ENCODE results near the gene DESI1. TPM values are rescaled to one million over a fixed set of nuclear protein-coding genes. Genes with fewer than 3 reads are reported as not detected.

Gene DESI1
- total RNA-seq = 10 to 100 TPM; 11.4 to 64.7 (median 29.3) TPM
- polyA plus RNA-seq = 10 to 100 TPM; 47.5 to 82.8 (median 58.7) TPM
- long read RNA-seq, donor 1, transcript DESI1-201 (6 exons, 3,833 nt) = major isoform, 16 of 24 reads
- long read RNA-seq, donor 1, partial matches to known transcripts = 7 of 24 reads
- long read RNA-seq, donor 1, other reads (novel, unspliced or antisense) = 0 of 24 reads
- long read RNA-seq, donor 2, transcript DESI1-201 (6 exons, 3,833 nt) = major isoform, 15 of 17 reads
- long read RNA-seq, donor 2, partial matches to known transcripts = 0 of 17 reads
- long read RNA-seq, donor 2, other reads (novel, unspliced or antisense) = 0 of 17 reads
- long read RNA-seq, donor 3, transcript DESI1-201 (6 exons, 3,833 nt) = major isoform, 12 of 12 reads
- long read RNA-seq, donor 3, partial matches to known transcripts = 0 of 12 reads
- long read RNA-seq, donor 3, other reads (novel, unspliced or antisense) = 0 of 12 reads
- long read RNA-seq, donor 4, transcript DESI1-201 (6 exons, 3,833 nt) = major isoform, 14 of 15 reads
- long read RNA-seq, donor 4, partial matches to known transcripts = 0 of 15 reads
- long read RNA-seq, donor 4, other reads (novel, unspliced or antisense) = 1 of 15 reads
- long read RNA-seq, donor 5, transcript DESI1-201 (6 exons, 3,833 nt) = major isoform, 25 of 34 reads
- long read RNA-seq, donor 5, partial matches to known transcripts = 1 of 34 reads
- long read RNA-seq, donor 5, other reads (novel, unspliced or antisense) = 8 of 34 reads
- long read RNA-seq, donor 6, transcript DESI1-201 (6 exons, 3,833 nt) = major isoform, 10 of 15 reads
- long read RNA-seq, donor 6, partial matches to known transcripts = 0 of 15 reads
- long read RNA-seq, donor 6, other reads (novel, unspliced or antisense) = 5 of 15 reads
- long read RNA-seq, donor 7, transcript DESI1-201 (6 exons, 3,833 nt) = major isoform, 9 of 10 reads
- long read RNA-seq, donor 7, partial matches to known transcripts = 0 of 10 reads
- long read RNA-seq, donor 7, other reads (novel, unspliced or antisense) = 0 of 10 reads
- long read RNA-seq, donor 8, transcript DESI1-201 (6 exons, 3,833 nt) = major isoform, 14 of 24 reads
- long read RNA-seq, donor 8, partial matches to known transcripts = 5 of 24 reads
- long read RNA-seq, donor 8, other reads (novel, unspliced or antisense) = 5 of 24 reads
- long read RNA-seq, donor 9, transcript DESI1-201 (6 exons, 3,833 nt) = major isoform, 6 of 8 reads
- long read RNA-seq, donor 9, partial matches to known transcripts = 0 of 8 reads
- long read RNA-seq, donor 9, other reads (novel, unspliced or antisense) = 0 of 8 reads
- long read RNA-seq, donor 10, partial matches to known transcripts = 0 of 1 reads
- long read RNA-seq, donor 10, other reads (novel, unspliced or antisense) = 0 of 1 reads

GRCh38 chr22:41620589-41621098 is at the start of gene DESI1:
TSS of gene DESI1 (minus strand) at chr22:41621043. CDS start at chr22:41620839, 204 bp downstream.
- intact Hi-C loops (cut with DNase I) = no loop called here
- TF ChIP-seq CTCF (IDR thresholded peaks at IDR 0.05) (no peak), POLR2A (IDR thresholded peaks at IDR 0.05) (peak in 1 of 2 donors; percentile 54)
- Histone ChIP-seq H3K4me3 (peak within 1 kb of the TSS; percentile 75 to 100 (median 91)), H3K4me1 (replicated peaks in 1 of 2) (peaks cover 19 to 39% of the 10 kb centered on the region in 2 donors), H3K27ac (peak within 1 kb of the TSS; percentile 95 to 100 (median 98)), H3K36me3 (replicated peaks in 1 of 2) (peaks cover 0 to 33% of the 10 kb centered on the region in 2 donors), H3K9me3 (replicated peaks in 1 of 3) (no peaks in the 10 kb centered on the region), H3K27me3 (no peaks in the 10 kb centered on the region)
- DNase-seq = peak in 2 of 7 donors; percentile 46 to 54
- WGBS, 4 donors = 0 to 1% (median 0%) methylated on average over 6 to 40 of the region's 40 CpGs

- intact Hi-C loops (cut with DNase I) = no loop called here
- Histone ChIP-seq H3K4me3 (no peak overlapping the region), H3K4me1 (replicated peaks in 1 of 2) (peaks cover 0 to 10% of the 10 kb centered on the region in 2 donors), H3K9me3 (replicated peaks in 1 of 3) (no peaks in the 10 kb centered on the region), H3K27me3 (no peaks in the 10 kb centered on the region), H3K36me3 (replicated peaks in 1 of 2) (peaks cover 0 to 16% of the 10 kb centered on the region in 2 donors), H3K27ac (no peak overlapping the region)
- WGBS, 4 donors = 81 to 86% (median 85%) methylated on average over 20 to 21 of the region's 21 CpGs
- no peak for TF ChIP-seq CTCF (IDR thresholded peaks at IDR 0.05)
- TF ChIP-seq POLR2A (IDR thresholded peaks at IDR 0.05) = no peak
- peak in 1 of 7 donors; percentile 53 for DNase-seq
Observed at GRCh38 chr22:41668971-41669911, 48.4 kb upstream of the DESI1 start.

- peak in 1 of 7 donors; percentile 47 for DNase-seq
- H3K9me3 ChIP-seq (replicated peaks in 1 of 3) = no peaks in the 10 kb centered on the region
- peaks cover 12 to 23% of the 10 kb centered on the region in 2 donors for H3K4me1 ChIP-seq (replicated peaks in 1 of 2)
- no peaks in the 10 kb centered on the region for H3K27me3 ChIP-seq
- H3K4me3 ChIP-seq = no peak overlapping the region
- peaks cover 0 to 43% of the 10 kb centered on the region in 2 donors for H3K36me3 ChIP-seq (replicated peaks in 1 of 2)
- no peak for TF ChIP-seq CTCF (IDR thresholded peaks at IDR 0.05)
- no peak for TF ChIP-seq POLR2A (IDR thresholded peaks at IDR 0.05)
- peak overlapping the region in 1 of 5 donors; percentile 23 for H3K27ac ChIP-seq
- intact Hi-C loops (cut with DNase I) = no loop called here
- 87 to 96% (median 94%) methylated on average over 3 of the region's 3 CpGs for WGBS, 4 donors
Observed at GRCh38 chr22:41664951-41665350, 44.1 kb upstream of the DESI1 start.
